DMS153 (cell line): Measurements from ENCODE around the gene F9.

Source experiments
- DNase-seq: peaks from one replicate; lab custom pipeline; 2025; lab: John Stamatoyannopoulos, UW

The F9 gene

GRCh38 chrX:139600105-139600504 is 69.6 kb downstream of the F9 start:
- no peak for DNase-seq
